ENCODE measurements around the gene SERPINA3.
A peak's percentile ranks its signal among the peaks of the same experiment; 100 is the strongest.
"Not testable (repeated sequence)": the region's sequence is repeated elsewhere in the genome, so short reads cannot be mapped to it uniquely, and the experiment has no call there.

SERPINA3 gene

DNA sequence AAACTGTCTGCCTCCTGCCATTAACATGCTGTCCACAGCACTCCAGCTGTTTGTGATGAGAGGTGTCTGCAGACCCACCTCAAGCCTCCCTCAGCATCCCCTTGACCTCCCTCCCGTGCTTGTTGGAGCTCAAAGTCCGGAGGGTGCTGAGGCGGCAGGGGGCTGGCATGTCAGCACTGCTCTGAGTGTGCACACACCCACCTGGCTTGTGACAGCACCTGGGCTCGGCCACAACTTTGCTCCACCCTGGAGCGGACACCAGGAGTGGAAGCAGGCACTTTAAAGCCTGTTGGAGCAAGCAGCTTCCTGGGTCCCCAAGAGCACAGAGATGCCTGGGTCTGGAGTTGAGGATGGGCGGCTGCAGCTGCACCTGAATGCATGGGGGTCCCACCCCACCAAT, 20.9 kb downstream of the SERPINA3 start:
- no peak for DNase-seq (ENCODE audit: low read depth)

DNA sequence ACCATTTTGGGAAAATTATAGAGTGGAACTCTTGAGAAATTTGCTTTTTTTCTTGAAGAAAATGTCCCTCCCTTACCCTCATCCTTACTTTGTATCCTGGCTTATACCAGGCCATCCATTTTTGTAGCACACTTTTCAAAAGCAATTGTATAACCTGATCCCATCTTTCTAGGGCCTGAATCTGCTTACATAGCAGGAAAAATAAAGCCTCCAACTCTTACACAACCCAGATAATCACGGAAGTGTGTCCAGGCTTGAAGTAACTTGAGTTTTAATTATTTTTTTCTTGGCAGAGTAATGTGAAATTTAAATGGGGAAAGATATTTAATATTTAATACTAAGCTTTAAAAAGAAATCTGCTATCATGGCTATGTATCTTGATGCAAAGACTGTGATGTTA, 23.0 kb downstream of the SERPINA3 start:
- no peak for DNase-seq (ENCODE audit: low read depth)

DNA sequence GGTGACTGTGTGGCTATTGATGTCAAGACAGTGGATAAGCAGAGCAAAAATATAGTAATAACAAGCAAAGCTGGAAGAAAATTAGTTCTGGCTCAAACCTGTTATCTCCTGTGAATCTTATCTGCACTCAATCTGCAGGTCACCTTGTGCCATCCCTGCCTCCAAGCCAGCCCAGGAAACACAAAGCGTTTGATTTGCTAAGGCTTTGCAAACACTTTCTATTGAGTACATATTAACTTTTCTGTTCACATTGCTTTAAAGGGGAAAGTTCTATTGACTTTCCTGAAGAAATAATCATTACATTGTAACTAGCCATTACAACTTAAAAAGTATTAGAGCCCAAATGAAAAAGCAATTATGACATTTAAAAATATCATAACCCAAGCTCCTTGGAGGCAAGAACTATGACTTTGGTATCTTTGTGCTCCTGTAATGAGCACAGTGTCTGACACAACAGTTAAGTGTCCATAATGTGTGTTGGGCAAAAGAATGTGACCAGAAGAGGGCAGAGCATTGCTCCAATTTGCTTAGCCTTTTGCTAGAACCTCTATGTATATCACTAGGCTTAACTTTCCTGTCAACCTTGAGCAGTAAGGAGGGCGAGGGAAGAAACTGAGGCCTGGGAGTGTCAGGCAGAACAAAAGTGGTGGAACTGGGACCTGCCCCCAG, 24.7 kb downstream of the SERPINA3 start:
- DNase-seq (ENCODE audit: low read depth) = no peak

DNA sequence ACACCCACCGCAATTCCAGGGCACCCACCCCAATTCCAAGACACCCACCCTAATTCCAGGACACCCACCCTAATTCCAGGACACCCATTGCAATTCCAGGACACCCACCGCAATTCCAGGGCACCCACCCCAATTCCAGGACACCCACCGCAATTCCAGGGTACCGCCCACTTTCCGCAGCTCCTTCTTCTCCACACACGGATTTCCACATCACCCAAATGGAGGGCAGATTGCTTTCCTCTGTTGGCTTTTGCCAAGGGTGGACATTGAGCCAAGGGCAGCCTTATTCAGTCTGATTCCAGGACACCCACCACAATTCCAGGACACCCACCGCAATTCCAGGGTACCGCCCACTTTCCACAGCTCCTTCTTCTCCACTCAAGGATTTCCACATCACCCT, 25.6 kb downstream of the SERPINA3 start:
- DNase-seq (ENCODE audit: low read depth) = not testable (repeated sequence)

GRCh38 chr14:94638339-94638738, 26.1 kb downstream of the SERPINA3 start:
- DNase-seq (ENCODE audit: low read depth) = no peak

DNA sequence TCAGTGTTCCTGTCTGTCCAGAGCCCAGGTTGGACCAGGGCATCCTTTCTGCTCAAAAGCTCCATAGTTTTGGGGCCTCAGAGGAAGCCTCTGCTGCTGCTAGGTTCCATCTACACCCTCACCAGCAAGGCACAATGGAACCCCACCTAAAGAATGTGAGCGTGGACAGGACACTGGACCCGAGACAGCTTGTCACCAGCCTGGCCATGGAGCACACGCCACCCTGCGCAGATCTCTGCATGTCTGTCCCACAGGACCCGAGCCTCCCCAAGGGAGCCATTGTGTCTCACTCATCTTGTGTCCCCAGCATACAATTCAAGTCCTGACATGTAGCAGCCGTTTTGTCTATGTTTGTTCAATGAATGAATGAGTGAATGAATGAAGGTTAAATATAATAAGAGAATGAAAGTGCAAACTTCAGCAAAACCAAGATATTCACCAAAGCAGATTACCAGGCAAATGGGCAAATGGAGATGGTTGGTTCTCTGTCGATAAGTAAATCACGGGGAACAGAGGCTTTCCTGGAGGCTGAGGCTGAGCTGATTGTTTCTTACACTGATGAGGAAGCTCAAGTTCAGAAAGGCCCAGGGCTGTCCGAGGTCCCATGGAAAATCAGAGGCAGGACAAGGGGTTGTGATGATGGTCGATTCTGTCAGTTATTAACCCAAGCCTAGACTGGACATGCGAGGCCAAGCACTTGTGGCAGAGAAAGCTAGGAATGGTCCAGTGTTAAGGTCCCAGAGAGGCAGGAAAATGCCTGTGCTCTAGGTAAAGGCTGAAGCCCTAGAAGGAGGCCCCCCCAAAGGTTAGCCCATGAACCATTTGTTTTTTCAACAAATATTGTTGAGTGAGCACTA, 27.0 kb downstream of the SERPINA3 start:
- DNase-seq (ENCODE audit: low read depth) = no peak

- no peak for DNase-seq (ENCODE audit: low read depth)
Observed at GRCh38 chr14:94640721-94641631, 28.8 kb downstream of the SERPINA3 start.

GRCh38 chr14:94641632-94641955, 29.4 kb downstream of the SERPINA3 start:
- no peak for DNase-seq (ENCODE audit: low read depth)

GRCh38 chr14:94643316-94644101, 31.3 kb downstream of the SERPINA3 start:
- DNase-seq (ENCODE audit: low read depth) = no peak

DNA sequence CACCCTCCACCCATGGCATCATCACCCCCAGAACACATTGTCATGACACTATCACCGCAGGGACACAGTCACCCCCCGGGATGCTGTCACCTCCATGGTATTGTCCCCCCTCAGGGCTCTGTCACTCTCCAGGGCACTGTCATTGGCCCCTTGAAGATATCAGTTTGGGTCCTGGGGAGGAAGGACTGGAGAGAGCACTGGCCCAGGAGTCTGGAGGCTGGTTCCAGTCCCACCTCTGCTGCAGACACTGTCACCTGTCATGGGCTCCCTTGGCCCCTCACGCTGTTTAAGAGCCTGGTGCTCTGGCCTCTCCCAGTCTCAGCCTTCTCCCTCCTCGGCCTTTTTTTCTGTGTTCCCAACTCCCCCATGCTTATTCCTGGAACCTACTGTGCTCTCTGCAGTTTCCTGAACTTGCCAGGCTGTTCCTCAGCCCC, 31.9 kb downstream of the SERPINA3 start:
- DNase-seq (ENCODE audit: low read depth) = no peak

- no peak for DNase-seq (ENCODE audit: low read depth)
Observed at GRCh38 chr14:94646066-94646465, 33.9 kb downstream of the SERPINA3 start.

GRCh38 chr14:94646481-94646880, 34.3 kb downstream of the SERPINA3 start:
- DNase-seq (ENCODE audit: low read depth) = peak; percentile 56

- DNase-seq (ENCODE audit: low read depth) = no peak
Observed at GRCh38 chr14:94648801-94649200, 36.6 kb downstream of the SERPINA3 start.

GRCh38 chr14:94649543-94650443, 37.6 kb downstream of the SERPINA3 start:
- no peak for DNase-seq (ENCODE audit: low read depth)

DNA sequence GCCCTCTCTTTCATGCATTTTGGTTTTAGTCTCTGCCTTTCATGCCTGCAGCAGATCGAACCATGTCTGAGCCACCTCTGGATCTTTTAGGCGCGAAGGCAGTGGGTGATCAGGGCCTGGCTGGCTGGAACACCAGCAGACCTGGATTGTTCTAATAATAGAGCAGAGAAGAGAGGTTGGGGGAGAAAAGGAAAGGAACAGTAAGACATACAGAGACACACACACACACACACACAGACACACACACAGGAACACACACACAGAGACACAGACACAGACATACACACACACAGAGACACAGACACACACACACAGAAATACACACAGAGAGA, 38.2 kb downstream of the SERPINA3 start:
- DNase-seq (ENCODE audit: low read depth) = no peak

- DNase-seq (ENCODE audit: low read depth) = no peak
Observed at GRCh38 chr14:94650806-94651805, 38.9 kb downstream of the SERPINA3 start.

DNA sequence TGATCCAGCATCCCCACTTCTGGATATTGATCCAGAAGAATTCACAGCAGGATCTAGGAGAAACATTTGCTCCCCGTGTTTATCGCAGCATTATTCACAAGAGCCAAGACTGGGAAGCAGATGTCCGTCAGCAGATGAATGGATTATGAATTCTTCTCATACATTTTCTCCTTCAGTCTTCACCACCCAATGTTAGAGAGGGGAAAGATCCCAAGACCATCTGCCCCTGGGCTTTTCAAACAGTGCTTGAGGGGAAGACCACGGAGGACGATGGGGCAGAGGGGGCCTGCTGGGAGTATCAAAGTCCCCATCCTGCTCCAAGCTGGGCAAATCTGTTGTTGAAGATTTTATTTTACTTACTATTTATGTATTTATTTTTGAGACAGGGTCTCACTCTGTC, 41.1 kb downstream of the SERPINA3 start:
- no peak for DNase-seq (ENCODE audit: low read depth)

DNA sequence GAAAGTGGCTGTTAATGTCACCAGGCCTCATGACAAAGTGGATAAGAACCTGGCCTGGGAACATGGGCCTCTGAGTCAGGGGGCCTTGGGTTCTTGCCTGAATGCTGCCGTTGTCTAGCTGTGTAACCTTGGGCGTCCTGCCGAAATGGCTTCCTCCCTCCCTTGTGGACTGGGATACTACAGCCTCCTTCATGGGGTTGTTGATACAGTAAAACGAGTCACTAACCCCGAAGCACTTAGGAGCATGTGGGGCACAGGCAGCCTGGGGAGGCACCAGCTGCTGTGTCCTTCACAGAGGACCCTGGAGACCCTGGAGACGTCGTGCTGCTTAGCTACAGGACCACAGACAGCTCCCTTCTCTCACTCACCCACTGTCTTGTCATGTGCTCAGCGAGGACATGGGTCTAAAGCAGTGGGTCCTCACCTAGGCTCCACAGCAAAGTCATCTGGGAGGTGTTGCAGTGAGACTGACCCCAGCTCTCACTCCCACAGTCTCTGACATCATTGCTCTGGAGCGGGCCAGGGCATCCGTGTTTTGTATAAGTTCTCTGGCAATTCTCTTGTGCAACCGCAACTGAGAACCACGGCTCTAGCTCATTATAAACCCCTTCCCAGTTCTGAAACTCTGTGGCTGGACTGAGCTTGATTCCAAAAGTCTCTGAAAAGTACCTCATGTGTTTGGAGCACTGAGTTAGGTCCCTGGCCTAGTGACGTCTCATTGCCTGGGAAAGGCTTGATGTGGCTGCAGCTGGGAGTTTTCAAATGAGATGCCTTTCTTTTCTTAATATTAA, 42.1 kb downstream of the SERPINA3 start:
- DNase-seq (ENCODE audit: low read depth) = no peak
